Fibroblast of lung (primary cell): Measurements from ENCODE around the gene LGALS3BP. TPM values are rescaled to one million over a fixed set of nuclear protein-coding genes. Genes with fewer than 3 reads are reported as not detected.
A peak's percentile ranks its signal among the peaks of the same experiment; 100 is the strongest.

Experiments
- DNase-seq, 2 donors: peaks; one replicate each; pipeline versions ENCODE4 v3.0.0 to v3.0.0-alpha.2; 2010; ENCODE audit warnings: low read depth in 2 of 2
- H2AFZ ChIP-seq: 2 replicates; pipeline ENCODE4 v1.5.1; 2012; ENCODE audit warnings: low read length, control low read depth, inconsistent platforms
- H3K27ac ChIP-seq: 2 replicates; pipeline ENCODE4 v1.5.1; 2011; ENCODE audit warnings: low read length, control low read depth; ENCODE audit not compliant: insufficient read depth
- H3K27me3 ChIP-seq: 2 replicates; pipeline ENCODE4 v1.5.1; 2011; ENCODE audit warnings: mild to moderate bottlenecking, low read length; ENCODE audit not compliant: control insufficient read depth, insufficient read depth
- H3K36me3 ChIP-seq: 2 replicates; pipeline ENCODE4 v1.5.1; 2011; ENCODE audit warnings: low read length; ENCODE audit not compliant: control insufficient read depth, insufficient read depth
- H3K4me1 ChIP-seq: 2 replicates; pipeline ENCODE4 v1.5.1; 2011; ENCODE audit warnings: low read length; ENCODE audit not compliant: control insufficient read depth, insufficient read depth; ENCODE audit errors: extremely low read depth
- H3K4me2 ChIP-seq: 2 replicates; pipeline ENCODE4 v1.5.1; 2011; ENCODE audit warnings: low read length, control low read depth; ENCODE audit not compliant: insufficient read depth; ENCODE audit errors: extremely low read depth
- H3K4me3 ChIP-seq, 4 experiments: fragments of 200-600 bp in 1 of 4; sonication (generic) in 1 of 4; replicated peaks in 1 of 4; 2 replicates each; pipeline ENCODE4 v1.5.1; 2011 to 2016; ENCODE audit warnings: low read length in 4 of 4, low read depth in 3 of 4, mild to moderate bottlenecking in 3 of 4, control low read depth in 2 of 4, inconsistent platforms in 1 of 4, mixed read lengths in 1 of 4; ENCODE audit not compliant: insufficient read depth in 1 of 4; ENCODE audit errors: control extremely low read depth in 1 of 4
- H3K79me2 ChIP-seq: 2 replicates; pipeline ENCODE4 v1.5.1; 2012; ENCODE audit warnings: mild to moderate bottlenecking, low read length, inconsistent platforms; ENCODE audit not compliant: control insufficient read depth, insufficient read depth
- H3K9ac ChIP-seq: 2 replicates; pipeline ENCODE4 v1.5.1; 2011; ENCODE audit warnings: mild to moderate bottlenecking, low read length, control low read depth; ENCODE audit not compliant: insufficient read depth
- H3K9me3 ChIP-seq: 2 replicates; pipeline ENCODE4 v1.5.1; 2012; ENCODE audit warnings: low read depth, low read length; ENCODE audit not compliant: control insufficient read depth, insufficient read depth
- H4K20me1 ChIP-seq: 2 replicates; pipeline ENCODE4 v1.5.1; 2011; ENCODE audit warnings: low read length; ENCODE audit not compliant: control insufficient read depth, insufficient read depth; ENCODE audit errors: extremely low read depth
- CTCF ChIP-seq, 2 donors: IDR thresholded peaks in 1 of 2; conservative IDR thresholded peaks in 1 of 2; 1 replicate in 1 of 2; 2 replicates in 1 of 2; pipeline ENCODE4 v1.5.1; 2011 to 2012; ENCODE audit warnings: low read length in 2 of 2, control low read depth in 1 of 2, inconsistent platforms in 1 of 2, low read depth in 1 of 2, mild to moderate bottlenecking in 1 of 2
- EZH2 ChIP-seq: IDR thresholded peaks from 2 replicates; pipeline ENCODE4 v1.5.1; 2012; ENCODE audit warnings: low read length, control low read depth, mild to moderate bottlenecking; ENCODE audit errors: missing control alignments
- polyA plus RNA-seq, 2 donors: library from polyadenylated mRNA; depleted of rRNA in 1 of 2; stranded (reverse) in 1 of 2; unstranded in 1 of 2; fragments of >200 nt; gene quantifications; 2 replicates each; pipeline ENCODE4 v1.2.1, GENCODE V29; 2011 to 2012; ENCODE audit warnings: missing spikeins in 1 of 2
- total RNA-seq: library from RNA; depleted of rRNA; stranded (reverse); fragments of >200 nt; gene quantifications from 2 replicates; pipeline ENCODE4 v1.2.1, GENCODE V29; 2014

LGALS3BP gene
- total and polyA plus RNA-seq, 2 donors (not counting 1 experiment from before 2014, with no cell fraction given) = 128 to 387 TPM

DNA sequence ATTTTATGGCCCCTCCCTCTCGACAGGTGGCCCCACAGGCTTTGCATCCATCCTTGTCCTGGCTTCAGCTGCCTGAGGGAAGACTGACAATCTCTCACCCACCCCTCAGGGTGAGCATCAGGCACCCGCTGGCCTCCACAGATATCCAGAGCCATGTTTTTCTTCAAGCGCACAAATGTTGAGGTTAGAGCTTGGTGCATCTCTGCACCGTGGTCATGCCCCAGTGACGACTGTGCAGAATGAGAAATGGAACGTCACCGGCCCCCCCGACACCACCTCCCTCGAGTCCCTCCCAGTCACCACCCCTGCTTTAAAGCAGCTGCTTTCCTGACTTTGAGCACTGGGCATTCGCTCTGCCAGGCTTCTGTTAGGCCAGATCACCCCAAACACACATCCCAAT lies 34.8 kb downstream of the LGALS3BP start:
- TF ChIP-seq CTCF (conservative IDR thresholded peaks at IDR 0.05 in 1 of 2, IDR thresholded peaks at IDR 0.05 in 1 of 2; ENCODE audit: low read depth in 1 of 2, low read length in 2 of 2) = no peak
- TF ChIP-seq EZH2 = no peak
- no peak overlapping the region for H3K9ac ChIP-seq
- no peak for DNase-seq

DNA sequence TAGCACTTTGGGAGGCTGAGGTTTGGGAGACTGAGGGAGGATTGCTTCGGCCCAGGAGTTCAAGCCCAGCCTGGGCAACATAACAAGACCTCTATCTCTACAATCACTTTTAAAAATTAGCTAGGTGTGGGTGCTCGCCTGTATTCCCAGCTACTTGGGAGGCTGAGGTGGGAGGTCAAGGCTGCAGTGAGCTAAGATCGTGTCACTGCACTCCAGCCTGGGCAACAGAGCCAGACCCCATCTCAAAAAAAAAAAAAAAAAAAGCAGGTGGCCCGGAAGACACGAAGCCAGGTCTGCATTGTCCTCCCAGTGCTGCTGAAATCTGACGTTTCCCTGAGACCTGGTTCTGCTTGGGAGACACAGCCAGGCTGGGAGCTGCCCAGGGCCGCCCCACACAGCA lies 35.7 kb downstream of the LGALS3BP start:
- Histone ChIP-seq H3K4me2 (no peak overlapping the region), H3K36me3 (no peaks in the 10 kb centered on the region), H3K27me3 (peaks cover 7% of the 10 kb centered on the region), H3K9me3 (no peaks in the 10 kb centered on the region), H3K4me3 (no peak overlapping the region), H3K27ac (no peak overlapping the region), H3K4me1 (peaks cover 2% of the 10 kb centered on the region), H2AFZ (no peak overlapping the region), H3K79me2 (no peaks in the 10 kb centered on the region), H3K9ac (no peak overlapping the region), H4K20me1 (no peaks in the 10 kb centered on the region)
- TF ChIP-seq CTCF (conservative IDR thresholded peaks at IDR 0.05 in 1 of 2, IDR thresholded peaks at IDR 0.05 in 1 of 2; ENCODE audit: low read depth in 1 of 2, low read length in 2 of 2) = no peak
- TF ChIP-seq EZH2 = no peak
- DNase-seq = no peak

More for the DNA sequence above, 34.8 kb downstream of the LGALS3BP start:
- Histone ChIP-seq H3K4me2 (no peak overlapping the region), H3K27ac (no peak overlapping the region), H4K20me1 (no peaks in the 10 kb centered on the region), H3K36me3 (no peaks in the 10 kb centered on the region), H3K4me3 (no peak overlapping the region), H3K4me1 (peaks cover 2% of the 10 kb centered on the region), H2AFZ (no peak overlapping the region), H3K79me2 (no peaks in the 10 kb centered on the region), H3K9me3 (no peaks in the 10 kb centered on the region), H3K27me3 (peaks cover 7% of the 10 kb centered on the region)

GRCh38 chr17:78940708-78941107 lies 39.0 kb downstream of the LGALS3BP start:
- H3K4me2 ChIP-seq = no peak overlapping the region
- H3K4me3 ChIP-seq = no peak overlapping the region
- no peak overlapping the region for H2AFZ ChIP-seq
- DNase-seq = peak in 1 of 2 donors; percentile 72
- H3K27me3 ChIP-seq = peaks cover 7% of the 10 kb centered on the region
- H3K9ac ChIP-seq = no peak overlapping the region
- no peaks in the 10 kb centered on the region for H3K36me3 ChIP-seq
- peaks cover 4% of the 10 kb centered on the region for H3K4me1 ChIP-seq
- no peak overlapping the region for H3K27ac ChIP-seq
- no peak for TF ChIP-seq EZH2
- TF ChIP-seq CTCF (conservative IDR thresholded peaks at IDR 0.05 in 1 of 2, IDR thresholded peaks at IDR 0.05 in 1 of 2; ENCODE audit: low read depth in 1 of 2, low read length in 2 of 2) = no peak
- H4K20me1 ChIP-seq = no peaks in the 10 kb centered on the region
- H3K9me3 ChIP-seq = no peaks in the 10 kb centered on the region
- H3K79me2 ChIP-seq = no peaks in the 10 kb centered on the region
